ENCODE results near the gene TSPAN5.
"Not testable (repeated sequence)": the region's sequence is repeated elsewhere in the genome, so short reads cannot be mapped to it uniquely, and the experiment has no call there.

The TSPAN5 gene

GRCh38 chr4:98544141-98544817 lies 114.1 kb downstream of the TSPAN5 start:
- DNase-seq: no peak

- no peak for DNase-seq
Observed at GRCh38 chr4:98542011-98542410, 116.4 kb downstream of the TSPAN5 start.

- no peak for DNase-seq
Observed at GRCh38 chr4:98540803-98541202, 117.6 kb downstream of the TSPAN5 start.

- no peak for DNase-seq
Observed at GRCh38 chr4:98539741-98540140, 118.7 kb downstream of the TSPAN5 start.

GRCh38 chr4:98539299-98539698 lies 119.1 kb downstream of the TSPAN5 start:
- no peak for DNase-seq

- no peak for DNase-seq
Observed at GRCh38 chr4:98536631-98537030, 121.8 kb downstream of the TSPAN5 start.

- DNase-seq: not testable (repeated sequence)
Observed at GRCh38 chr4:98534146-98534545, 124.3 kb downstream of the TSPAN5 start.

GRCh38 chr4:98530572-98530971 lies 127.8 kb downstream of the TSPAN5 start:
- DNase-seq: no peak

GRCh38 chr4:98529970-98530569 lies 128.3 kb downstream of the TSPAN5 start:
- DNase-seq: no peak

- DNase-seq: no peak
Observed at GRCh38 chr4:98528882-98529281, 129.5 kb downstream of the TSPAN5 start.

- DNase-seq: no peak
Observed at GRCh38 chr4:98527534-98528269, 130.7 kb downstream of the TSPAN5 start.

- DNase-seq: no peak
Observed at GRCh38 chr4:98524230-98524629, 134.2 kb downstream of the TSPAN5 start.

GRCh38 chr4:98522636-98523395 lies 135.6 kb downstream of the TSPAN5 start:
- DNase-seq: no peak

- DNase-seq: no peak
Observed at GRCh38 chr4:98522062-98522461, 136.3 kb downstream of the TSPAN5 start.

GRCh38 chr4:98521486-98521885 lies 136.9 kb downstream of the TSPAN5 start:
- DNase-seq: no peak

- DNase-seq: no peak
Observed at GRCh38 chr4:98519268-98519977, 139.0 kb downstream of the TSPAN5 start.

GRCh38 chr4:98518559-98519267 lies 139.7 kb downstream of the TSPAN5 start:
- DNase-seq: no peak

- no peak for DNase-seq
Observed at GRCh38 chr4:98517218-98518021, 141.0 kb downstream of the TSPAN5 start.

GRCh38 chr4:98516441-98517217 lies 141.8 kb downstream of the TSPAN5 start:
- DNase-seq: no peak

- DNase-seq: no peak
Observed at GRCh38 chr4:98516042-98516440, 142.4 kb downstream of the TSPAN5 start.
